GM18868 (cell line): ENCODE measurements around the gene SPON1.
"Not testable (repeated sequence)": the region's sequence is repeated elsewhere in the genome, so short reads cannot be mapped to it uniquely, and the experiment has no call there.

Source experiments
- ATAC-seq: cut with Tn5 transposase; IDR thresholded peaks from one replicate; pipeline ENCODE4 v1.9.1; 2021; ENCODE audit warnings: mild to moderate bottlenecking, moderate library complexity; ENCODE audit not compliant: unreplicated experiment

SPON1 gene

GRCh38 chr11:13974631-13975030 lies 12.1 kb downstream of the SPON1 start:
- no peak for ATAC-seq

- ATAC-seq = no peak
These were observed 20.7 kb downstream of the SPON1 start for GRCh38 chr11:13983081-13983751.

- no peak for ATAC-seq
These were observed 22.3 kb downstream of the SPON1 start for GRCh38 chr11:13984616-13985450.

- not testable (repeated sequence) for ATAC-seq
These were observed 24.2 kb downstream of the SPON1 start for GRCh38 chr11:13986695-13987094.

GRCh38 chr11:13992158-13992856 lies 29.8 kb downstream of the SPON1 start:
- not testable (repeated sequence) for ATAC-seq

GRCh38 chr11:13993096-13993765 lies 30.7 kb downstream of the SPON1 start:
- no peak for ATAC-seq

GRCh38 chr11:13997881-13998280 lies 35.4 kb downstream of the SPON1 start:
- no peak for ATAC-seq

- no peak for ATAC-seq
These were observed 37.2 kb downstream of the SPON1 start for GRCh38 chr11:13999704-14000103.

GRCh38 chr11:14001597-14001996 lies 39.1 kb downstream of the SPON1 start:
- ATAC-seq = no peak

- ATAC-seq = no peak
These were observed 45.0 kb downstream of the SPON1 start for GRCh38 chr11:14007566-14007965.

GRCh38 chr11:14010665-14011064 lies 48.1 kb downstream of the SPON1 start:
- no peak for ATAC-seq

GRCh38 chr11:14012846-14013245 lies 50.3 kb downstream of the SPON1 start:
- no peak for ATAC-seq

- no peak for ATAC-seq
These were observed 53.2 kb downstream of the SPON1 start for GRCh38 chr11:14015711-14016110.

GRCh38 chr11:14018441-14018840 lies 55.9 kb downstream of the SPON1 start:
- no peak for ATAC-seq

- ATAC-seq = no peak
These were observed 59.2 kb downstream of the SPON1 start for GRCh38 chr11:14021738-14022137.

GRCh38 chr11:14022251-14022650 lies 59.7 kb downstream of the SPON1 start:
- no peak for ATAC-seq

- ATAC-seq = no peak
These were observed 60.3 kb downstream of the SPON1 start for GRCh38 chr11:14022821-14023220.

- no peak for ATAC-seq
These were observed 64.4 kb downstream of the SPON1 start for GRCh38 chr11:14026961-14027360.

GRCh38 chr11:14027525-14027924 lies 65.0 kb downstream of the SPON1 start:
- no peak for ATAC-seq

GRCh38 chr11:14029440-14029839 lies 66.9 kb downstream of the SPON1 start:
- no peak for ATAC-seq
